ENCODE measurements around the gene SOX14.
A peak's percentile ranks its signal among the peaks of the same experiment; 100 is the strongest.

Gene SOX14

DNA sequence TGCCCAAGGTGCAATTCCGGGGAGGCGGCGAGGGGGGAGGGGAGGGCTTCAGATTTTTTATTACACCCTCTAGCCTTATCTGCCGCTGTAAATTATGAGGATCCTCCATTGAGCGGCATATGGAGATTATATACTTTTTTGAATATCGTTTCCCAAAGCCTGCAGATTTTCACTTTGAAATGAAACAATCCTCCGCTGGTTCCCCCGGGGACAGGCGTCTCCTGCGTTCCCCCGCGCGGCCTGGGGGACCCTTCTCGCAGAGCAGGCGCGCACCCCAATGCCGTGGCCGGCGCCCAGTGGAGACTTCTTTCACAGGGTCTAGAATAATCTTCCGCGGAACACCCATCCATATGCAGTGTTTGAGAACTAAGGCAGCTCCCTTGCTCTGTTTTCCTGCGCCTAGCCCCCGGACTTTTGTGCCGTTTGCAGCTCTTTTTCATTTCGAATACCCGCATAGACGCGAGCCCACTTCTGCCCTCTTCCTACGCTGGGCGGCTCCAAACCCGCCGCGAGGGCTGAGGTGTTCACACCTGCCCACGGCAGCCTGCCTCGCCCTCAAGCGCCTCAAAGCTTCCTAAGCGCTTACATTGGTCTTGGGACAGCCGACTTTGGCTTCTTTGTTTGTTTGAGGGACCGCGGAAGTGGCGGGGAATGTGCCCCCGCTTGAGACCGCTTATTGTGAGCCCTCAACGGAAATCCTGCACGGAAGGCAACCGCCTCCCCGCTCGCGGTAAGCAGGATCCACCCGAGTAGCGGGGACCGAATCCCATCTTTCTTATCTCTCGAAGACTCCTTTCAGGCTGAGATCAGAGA is 7.5 kb downstream of the SOX14 start:
- no peak for TF ChIP-seq CTCF (IDR thresholded peaks at IDR 0.05; ENCODE audit: control extremely low read depth, extremely low read depth, low read depth, missing control alignments)
- DNase-seq (ENCODE audit: extremely low spot score), result no peak
- CTCF ChIA-PET, result no interaction called here
- POLR2A ChIA-PET, result no interaction called here

GRCh38 chr3:137772214-137772955 is 8.3 kb downstream of the SOX14 start:
- CTCF ChIA-PET, result no interaction called here
- DNase-seq (ENCODE audit: extremely low spot score), result no peak
- TF ChIP-seq CTCF (IDR thresholded peaks at IDR 0.05; ENCODE audit: control extremely low read depth, extremely low read depth, low read depth, missing control alignments), result no peak
- POLR2A ChIA-PET, result no interaction called here

GRCh38 chr3:137778941-137779340 is 14.8 kb downstream of the SOX14 start:
- POLR2A ChIA-PET, result no interaction called here
- CTCF ChIA-PET, result no interaction called here
- no peak for TF ChIP-seq CTCF (IDR thresholded peaks at IDR 0.05; ENCODE audit: control extremely low read depth, extremely low read depth, low read depth, missing control alignments)
- DNase-seq (ENCODE audit: extremely low spot score), result no peak

DNA sequence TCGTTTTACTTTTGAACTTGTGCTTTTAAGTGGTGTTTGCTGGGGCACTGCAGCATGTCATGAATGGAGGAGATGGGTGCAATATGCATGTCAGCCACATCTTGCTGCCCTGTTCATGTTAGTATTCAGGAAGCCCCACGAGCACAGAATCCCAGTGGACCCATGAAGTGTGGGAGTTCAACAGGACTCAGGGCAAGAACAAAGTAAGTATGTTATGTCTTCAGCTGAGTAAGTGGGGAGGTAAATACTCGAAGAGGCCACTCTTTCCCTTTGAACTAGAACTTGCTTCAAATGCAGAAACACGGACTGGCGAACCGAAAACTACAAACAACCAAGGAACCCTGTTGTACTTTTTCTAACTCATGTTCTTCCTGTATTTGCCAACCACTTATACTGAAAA is 23.4 kb downstream of the SOX14 start:
- no peak for DNase-seq (ENCODE audit: extremely low spot score)
- POLR2A ChIA-PET, result no interaction called here
- CTCF ChIA-PET, result no interaction called here
- TF ChIP-seq CTCF (IDR thresholded peaks at IDR 0.05; ENCODE audit: control extremely low read depth, extremely low read depth, low read depth, missing control alignments), result no peak

DNA sequence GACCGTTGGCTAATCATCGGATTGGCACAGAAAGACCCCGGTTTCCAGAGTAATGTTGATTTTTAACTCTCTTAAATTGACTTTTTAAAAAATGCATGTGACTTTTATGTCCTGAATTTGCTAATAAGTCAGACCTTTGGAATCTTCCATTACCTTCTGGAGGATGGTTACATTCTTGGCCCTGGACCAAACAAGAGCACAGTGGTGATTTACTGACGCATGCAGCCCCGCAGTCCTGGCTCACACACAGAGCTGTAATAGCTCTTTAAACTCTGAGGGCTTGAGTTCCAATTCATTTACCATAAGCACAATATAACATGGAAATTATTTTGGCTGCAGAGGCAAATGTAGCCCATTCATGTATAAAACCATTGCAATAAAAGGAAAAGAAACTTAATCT is 25.1 kb downstream of the SOX14 start:
- DNase-seq (ENCODE audit: extremely low spot score), result no peak
- no peak for TF ChIP-seq CTCF (IDR thresholded peaks at IDR 0.05; ENCODE audit: control extremely low read depth, extremely low read depth, low read depth, missing control alignments)
- CTCF ChIA-PET, result no interaction called here
- POLR2A ChIA-PET, result no interaction called here

GRCh38 chr3:137792626-137793271 is 28.6 kb downstream of the SOX14 start:
- DNase-seq (ENCODE audit: extremely low spot score), result no peak
- ChIA-PET CTCF (interaction anchor here (1.0 to 1.4 kb wide), 4 partner anchors 9 to 683 kb away, joined by 3 read pairs; no protein-coding TSS in a partner anchor), POLR2A (no interaction called here)
- peak; percentile 77 for TF ChIP-seq CTCF (IDR thresholded peaks at IDR 0.05; ENCODE audit: control extremely low read depth, extremely low read depth, low read depth, missing control alignments)

Measured in GM10248 (cell line).